Natural killer cell (primary cell): ENCODE measurements around the gene CNTFR. TPM values are rescaled to one million over a fixed set of nuclear protein-coding genes. Genes with fewer than 3 reads are reported as not detected.

Source experiments
- ATAC-seq, 3 donors: fragments of 150-1000 bp in 2 of 3; fragments of 200-7000 bp in 1 of 3; cut with Tn5 transposase; 1 replicate in 1 of 3; 2 replicates in 2 of 3; pipeline ENCODE4 v1.10.0; 2021; ENCODE audit warnings: mild to moderate bottlenecking in 2 of 3, moderate library complexity in 2 of 3
- DNase-seq, 2 donors: peaks; one replicate each; pipeline versions ENCODE4 v3.0.0 to v3.0.0-alpha.2; 2013 to 2021; ENCODE audit warnings: mixed read lengths in 1 of 2
- H3K27ac ChIP-seq: one replicate; pipeline ENCODE4 v1.5.1; 2013; ENCODE audit warnings: mild to moderate bottlenecking, low read length
- H3K27me3 ChIP-seq: one replicate; pipeline ENCODE4 v1.6.1; 2013; ENCODE audit warnings: low read length; ENCODE audit not compliant: control insufficient read depth, insufficient read depth
- H3K36me3 ChIP-seq: one replicate; pipeline ENCODE4 v1.6.1; 2013; ENCODE audit warnings: low read length; ENCODE audit not compliant: control insufficient read depth, insufficient read depth
- H3K4me1 ChIP-seq: one replicate; pipeline ENCODE4 v1.6.1; 2013; ENCODE audit warnings: low read length; ENCODE audit not compliant: control insufficient read depth, insufficient read depth
- H3K4me3 ChIP-seq: one replicate; pipeline ENCODE4 v1.5.1; 2013; ENCODE audit warnings: low read length
- H3K9me3 ChIP-seq: one replicate; pipeline ENCODE4 v1.6.1; 2013; ENCODE audit warnings: low read length; ENCODE audit not compliant: control insufficient read depth, insufficient read depth
- H3K27ac Mint-ChIP-seq, 2 donors: one replicate each; pipeline ENCODE4 v1.8.0; 2022; ENCODE audit warnings: mild to moderate bottlenecking in 2 of 2, mixed read lengths in 2 of 2, moderate library complexity in 1 of 2
- H3K27me3 Mint-ChIP-seq, 2 donors: one replicate each; pipeline ENCODE4 v1.8.0; 2022; ENCODE audit warnings: low read depth in 2 of 2, mixed read lengths in 2 of 2
- H3K36me3 Mint-ChIP-seq: one replicate; pipeline ENCODE4 v1.8.0; 2022; ENCODE audit warnings: mixed read lengths
- H3K4me1 Mint-ChIP-seq, 2 donors: one replicate each; pipeline ENCODE4 v1.8.0; 2022; ENCODE audit warnings: mixed read lengths in 2 of 2
- H3K4me3 Mint-ChIP-seq: one replicate; pipeline ENCODE4 v1.8.0; 2022; ENCODE audit warnings: mild to moderate bottlenecking, moderate library complexity, mixed read lengths
- H3K9me3 Mint-ChIP-seq, 2 donors: one replicate each; pipeline ENCODE4 v1.8.0; 2022; ENCODE audit warnings: mixed read lengths in 2 of 2
- CTCF ChIP-seq: fragments of 200-600 bp; IDR thresholded peaks from one replicate; pipeline ENCODE4 v1.8.0; 2022; ENCODE audit warnings: antibody characterized with exemption
- WGBS: methylation state at CpG from one replicate; pipeline ENCODE4 v1.1.7; 2013; ENCODE audit warnings: missing lambda C conversion rate; ENCODE audit not compliant: insufficient coverage; 5-methylcytosine and 5-hydroxymethylcytosine counted together
- intact Hi-C: fragments of 100-400 bp; cut with micrococcal nuclease; formaldehyde crosslinking; loops from one replicate; pipeline ENCODE4 v1.14.2; 2022
- total RNA-seq, 4 donors: library from RNA; stranded (reverse); fragments of 120-200 nt in 1 of 4; gene quantifications; one replicate each; pipeline versions ENCODE4 v1.2.3 to v1.2.4, GENCODE V29; 2013 to 2022

The CNTFR gene
- total RNA-seq, 3 donors from 2014 or later (not counting 1 experiment from before 2014, with no cell fraction given), result not detected

- Mint-ChIP-seq H3K36me3 (no peaks in the 10 kb centered on the region), H3K27me3 (peaks cover 0 to 13% of the 10 kb centered on the region in 2 donors), H3K4me3 (no peak overlapping the region), H3K4me1 (no peaks in the 10 kb centered on the region), H3K9me3 (no peaks in the 10 kb centered on the region), H3K27ac (no peak overlapping the region)
- Histone ChIP-seq H3K36me3 (no peaks in the 10 kb centered on the region), H3K4me1 (no peaks in the 10 kb centered on the region), H3K4me3 (no peak overlapping the region), H3K27ac (no peak overlapping the region), H3K27me3 (no peaks in the 10 kb centered on the region), H3K9me3 (no peaks in the 10 kb centered on the region)
- ATAC-seq (peak in 2 of 3 donors; percentile 54 to 67), DNase-seq (peak in 1 of 2 donors; percentile 42)
- TF ChIP-seq CTCF, result peak; percentile 53
- intact Hi-C loops, result loop anchor here (1.0 kb wide), 1 partner anchor 86 kb away; no protein-coding TSS in a partner anchor
- WGBS, result 17% methylated on average over 13 of the region's 13 CpGs
Observed at GRCh38 chr9:34547960-34548611, 41.4 kb downstream of the CNTFR start.

- intact Hi-C loops, result no loop called here
- Histone ChIP-seq H3K4me3 (no peak overlapping the region), H3K27ac (no peak overlapping the region), H3K27me3 (no peaks in the 10 kb centered on the region), H3K4me1 (no peaks in the 10 kb centered on the region), H3K36me3 (no peaks in the 10 kb centered on the region), H3K9me3 (no peaks in the 10 kb centered on the region)
- H3K9me3 Mint-ChIP-seq, result no peaks in the 10 kb centered on the region
- ATAC-seq (peak in 2 of 3 donors; percentile 68 to 72), DNase-seq (peak in 1 of 2 donors; percentile 64)
- H3K27ac Mint-ChIP-seq, result no peak overlapping the region
- H3K27me3 Mint-ChIP-seq, result peaks cover 0 to 13% of the 10 kb centered on the region in 2 donors
- no peak overlapping the region for H3K4me3 Mint-ChIP-seq
- H3K36me3 Mint-ChIP-seq, result no peaks in the 10 kb centered on the region
- H3K4me1 Mint-ChIP-seq, result no peaks in the 10 kb centered on the region
- WGBS, result 67% methylated on average over 16 of the region's 16 CpGs
- TF ChIP-seq CTCF, result peak; percentile 21
Observed at GRCh38 chr9:34546834-34547827, 42.4 kb downstream of the CNTFR start.

- intact Hi-C loops, result no loop called here
- no peak overlapping the region for H3K4me3 Mint-ChIP-seq
- Histone ChIP-seq H3K4me3 (no peak overlapping the region), H3K27me3 (no peaks in the 10 kb centered on the region), H3K36me3 (no peaks in the 10 kb centered on the region), H3K4me1 (no peaks in the 10 kb centered on the region), H3K9me3 (no peaks in the 10 kb centered on the region), H3K27ac (no peak overlapping the region)
- H3K27ac Mint-ChIP-seq, result no peak overlapping the region
- 89% methylated on average over 6 of the region's 7 CpGs for WGBS
- H3K36me3 Mint-ChIP-seq, result no peaks in the 10 kb centered on the region
- DNase-seq, result no peak
- H3K4me1 Mint-ChIP-seq, result no peaks in the 10 kb centered on the region
- no peak for TF ChIP-seq CTCF
- no peaks in the 10 kb centered on the region for H3K9me3 Mint-ChIP-seq
- H3K27me3 Mint-ChIP-seq, result peaks cover 0 to 13% of the 10 kb centered on the region in 2 donors
- ATAC-seq, result no peak
Observed at GRCh38 chr9:34546102-34546833, 43.3 kb downstream of the CNTFR start.
